ENCODE results near the gene TUFT1.

- no peak for TF ChIP-seq ZNF212 (CRISPR knock-in tag; IDR thresholded peaks at IDR 0.05)
- no peak for TF ChIP-seq MAFF (IDR thresholded peaks at IDR 0.05; ENCODE audit: low read length)
- no peak for TF ChIP-seq CTCF (IDR thresholded peaks at IDR 0.05 in 2 of 3, conservative IDR thresholded peaks at IDR 0.05 in 1 of 3; ENCODE audit: insufficient read depth in 2 of 3, low read depth in 1 of 3, low read length in 3 of 3)
- TF ChIP-seq EWSR1 (IDR thresholded peaks at IDR 0.05; ENCODE audit: borderline replicate concordance, low read depth, partially characterized antibody) = no peak
- TF ChIP-seq CEBPB (tag; IDR thresholded peaks at IDR 0.05) = no peak
- TF ChIP-seq TAF7 (tag; IDR thresholded peaks at IDR 0.05) = no peak
- no peak for TF ChIP-seq ZNF764 (CRISPR knock-in tag; IDR thresholded peaks at IDR 0.05; ENCODE audit: low read depth)
Measured at GRCh38 chr1:151585622-151586021, 45.5 kb downstream of the TUFT1 start.

All from K562 (cell line).